Adrenal gland (tissue), 12 donors: ENCODE measurements around the gene OXSR1. TPM values are rescaled to one million over a fixed set of nuclear protein-coding genes. Genes with fewer than 3 reads are reported as not detected.
A peak's percentile ranks its signal among the peaks of the same experiment; 100 is the strongest.

Experiments used
- DNase-seq, 7 donors: peaks; one replicate each; pipeline ENCODE4 v3.0.0-alpha.2; 2019 to 2020
- H3K27ac ChIP-seq, 5 donors: fragments of 200-600 bp; sonication (generic) in 4 of 5; 1 replicate in 3 of 5; 2 replicates in 2 of 5; pipeline versions ENCODE4 v1.5.1 to v1.8.0; 2016 to 2020; ENCODE audit warnings: mild to moderate bottlenecking in 1 of 5
- H3K27me3 ChIP-seq: fragments of 200-600 bp; 2 replicates; pipeline ENCODE4 v1.8.0; 2021
- H3K36me3 ChIP-seq, 2 donors: fragments of 200-600 bp; replicated peaks in 1 of 2; 1 replicate in 1 of 2; 2 replicates in 1 of 2; pipeline versions ENCODE4 v1.5.1 to v1.8.0; 2018 to 2022
- H3K4me1 ChIP-seq, 2 donors: fragments of 200-600 bp; replicated peaks in 1 of 2; 1 replicate in 1 of 2; 2 replicates in 1 of 2; pipeline versions ENCODE4 v1.5.1 to v1.8.0; 2018 to 2021
- H3K4me3 ChIP-seq, 4 donors: fragments of 200-600 bp; sonication (generic) in 3 of 4; one replicate each; pipeline ENCODE4 v1.5.1; 2016 to 2018
- H3K9me3 ChIP-seq, 3 donors: fragments of 200-600 bp; sonication (generic) in 1 of 3; replicated peaks in 1 of 3; 1 replicate in 2 of 3; 2 replicates in 1 of 3; pipeline versions ENCODE4 v1.5.1 to v1.8.0; 2016 to 2021
- POLR2A ChIP-seq, 2 donors: fragments of 450-650 bp; IDR thresholded peaks; one replicate each; pipeline ENCODE4 v1.6.1; 2017; ENCODE audit warnings: antibody characterized with exemption in 2 of 2, mild to moderate bottlenecking in 2 of 2, moderate library complexity in 1 of 2
- WGBS, 4 donors: extraction: QIAGEN DNeasy Blood & Tissue Kit in 2 of 4; methylation state at CpG; one replicate each; pipeline versions ENCODE4 v1.1.5 to v1.1.7; 2013 to 2017; 5-methylcytosine and 5-hydroxymethylcytosine counted together
- intact Hi-C, 2 donors: fragments of 100-400 bp; cut with DNase I; formaldehyde crosslinking; loops; one replicate each; pipeline versions ENCODE4 v1.14.1 to v1.15.0; 2022 to 2023
- polyA plus RNA-seq, 3 donors: library from polyadenylated mRNA; stranded (reverse); fragments of 200-250 nt in 2 of 3; fragments of 350-450 nt in 1 of 3; fragmentation: Illumina TruSeq in 1 of 3; extraction: RNeasy Lipid Tissue Mini Kit (QIAGEN cat#74804) in 1 of 3; gene quantifications; one replicate each; pipeline ENCODE4 v1.2.3, GENCODE V29; 2013 to 2014
- total RNA-seq, 9 donors: library from RNA; depleted of rRNA in 4 of 9; stranded (reverse); fragments of >200 nt in 4 of 9; fragments of 120-200 nt in 1 of 9; fragmentation: NEBNext Ultra II Directional in 1 of 9; extraction: Animal tissue kit (Norgen Biotek cat#: 25700) in 1 of 9; gene quantifications; one replicate each; pipeline versions ENCODE4 v1.1.0 to v1.2.4, GENCODE V29; 2013 to 2023
- TF ChIP-seq, protein P1 (sequence below), 6 experiments: fragments of 450-650 bp in 4 of 6; fragments of 200-600 bp in 2 of 6; sonication (generic) in 1 of 6; IDR thresholded peaks; 1 replicate in 5 of 6; 2 replicates in 1 of 6; pipeline versions ENCODE4 v1.5.1 to v1.8.0; 2016 to 2021; ENCODE audit warnings: antibody characterized with exemption in 6 of 6, mild to moderate bottlenecking in 2 of 6, moderate library complexity in 1 of 6
- donor health status: healthy with polysubstance abuse.
- donor health status: Bipolar disorder and iron deficiency.
- donor health status: DM: yes; HTN: yes; CAD: no.
- donor health status: DM: no; HTN: no; CAD: no.
- donor health status: DM: no; HTN: no; CAD: no.
- donor health status: DM: yes; HTN: yes; CAD: no.

OXSR1 gene
- total and polyA plus RNA-seq, 12 donors, result 14.8 to 47.5 (median 29.3) TPM

DNA sequence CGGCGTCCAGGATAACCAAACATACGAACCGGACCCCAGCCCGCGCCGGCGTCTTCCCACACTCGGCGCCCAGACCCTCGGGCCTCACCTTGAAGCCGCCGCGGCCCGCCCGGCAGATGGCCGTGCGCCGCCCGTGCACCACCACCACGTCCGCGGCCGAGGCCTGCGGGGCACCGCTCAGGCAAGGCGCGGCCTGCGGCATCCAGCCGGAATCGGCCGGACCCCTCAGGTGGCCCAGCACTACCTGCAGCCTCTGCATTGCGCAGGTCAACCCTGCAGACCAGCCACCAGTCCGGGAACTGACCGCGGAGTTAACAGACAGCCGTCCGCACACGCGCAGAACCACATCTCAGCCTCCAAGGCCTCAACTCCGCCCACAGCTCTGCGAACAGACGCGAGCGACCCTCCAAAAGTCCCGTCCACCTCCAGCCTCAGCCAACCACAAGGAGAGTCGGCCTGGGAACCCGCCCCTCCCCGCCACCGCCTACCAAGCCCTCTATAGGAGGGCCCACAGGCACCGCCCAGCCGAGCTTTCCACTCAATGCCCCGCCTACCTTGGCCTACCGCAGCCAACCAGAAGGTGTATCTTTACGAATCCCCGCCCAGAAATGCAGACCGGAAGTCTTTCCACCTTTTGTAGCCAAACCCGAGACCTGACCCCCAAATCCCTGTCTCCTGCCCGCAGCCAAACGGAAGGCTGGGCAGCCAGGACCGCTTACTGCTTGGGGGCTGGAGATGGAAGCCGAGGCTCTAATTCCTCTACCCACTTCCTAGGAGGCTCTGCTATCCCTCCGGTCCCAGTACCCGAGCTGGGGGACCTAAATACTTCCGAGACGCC, 28.3 kb upstream of the OXSR1 start, which contains the start of gene ACAA1:
Gene ACAA1 (minus strand): TSS at position 351 of the 838 bp plus-strand sequence. CDS start 92 bp downstream, at position 259.
- TF ChIP-seq, protein P1, sequence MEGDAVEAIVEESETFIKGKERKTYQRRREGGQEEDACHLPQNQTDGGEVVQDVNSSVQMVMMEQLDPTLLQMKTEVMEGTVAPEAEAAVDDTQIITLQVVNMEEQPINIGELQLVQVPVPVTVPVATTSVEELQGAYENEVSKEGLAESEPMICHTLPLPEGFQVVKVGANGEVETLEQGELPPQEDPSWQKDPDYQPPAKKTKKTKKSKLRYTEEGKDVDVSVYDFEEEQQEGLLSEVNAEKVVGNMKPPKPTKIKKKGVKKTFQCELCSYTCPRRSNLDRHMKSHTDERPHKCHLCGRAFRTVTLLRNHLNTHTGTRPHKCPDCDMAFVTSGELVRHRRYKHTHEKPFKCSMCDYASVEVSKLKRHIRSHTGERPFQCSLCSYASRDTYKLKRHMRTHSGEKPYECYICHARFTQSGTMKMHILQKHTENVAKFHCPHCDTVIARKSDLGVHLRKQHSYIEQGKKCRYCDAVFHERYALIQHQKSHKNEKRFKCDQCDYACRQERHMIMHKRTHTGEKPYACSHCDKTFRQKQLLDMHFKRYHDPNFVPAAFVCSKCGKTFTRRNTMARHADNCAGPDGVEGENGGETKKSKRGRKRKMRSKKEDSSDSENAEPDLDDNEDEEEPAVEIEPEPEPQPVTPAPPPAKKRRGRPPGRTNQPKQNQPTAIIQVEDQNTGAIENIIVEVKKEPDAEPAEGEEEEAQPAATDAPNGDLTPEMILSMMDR (IDR thresholded peaks at IDR 0.05), result peak in 1 of 6 experiments; percentile 26
- peak; percentile 86 to 96 for TF ChIP-seq POLR2A (IDR thresholded peaks at IDR 0.05)
- H3K27ac ChIP-seq, result peak within 1 kb of the TSS; percentile 88 to 97 (median 93)
- peak within 1 kb of the TSS; percentile 72 to 94 (median 81) for H3K4me3 ChIP-seq
- intact Hi-C loops, result no loop called here
- peaks cover 18 to 50% of the 10 kb centered on the region in 2 donors for H3K4me1 ChIP-seq
- H3K36me3 ChIP-seq, result peaks cover 0 to 43% of the 10 kb centered on the region in 2 donors
- peak; percentile 99 to 100 (median 100) for DNase-seq
- WGBS, 4 donors, result 0 to 1% (median 0%) methylated on average over 8 to 66 of the region's 66 CpGs
- no peaks in the 10 kb centered on the region for H3K9me3 ChIP-seq
- H3K27me3 ChIP-seq, result no peaks in the 10 kb centered on the region

DNA sequence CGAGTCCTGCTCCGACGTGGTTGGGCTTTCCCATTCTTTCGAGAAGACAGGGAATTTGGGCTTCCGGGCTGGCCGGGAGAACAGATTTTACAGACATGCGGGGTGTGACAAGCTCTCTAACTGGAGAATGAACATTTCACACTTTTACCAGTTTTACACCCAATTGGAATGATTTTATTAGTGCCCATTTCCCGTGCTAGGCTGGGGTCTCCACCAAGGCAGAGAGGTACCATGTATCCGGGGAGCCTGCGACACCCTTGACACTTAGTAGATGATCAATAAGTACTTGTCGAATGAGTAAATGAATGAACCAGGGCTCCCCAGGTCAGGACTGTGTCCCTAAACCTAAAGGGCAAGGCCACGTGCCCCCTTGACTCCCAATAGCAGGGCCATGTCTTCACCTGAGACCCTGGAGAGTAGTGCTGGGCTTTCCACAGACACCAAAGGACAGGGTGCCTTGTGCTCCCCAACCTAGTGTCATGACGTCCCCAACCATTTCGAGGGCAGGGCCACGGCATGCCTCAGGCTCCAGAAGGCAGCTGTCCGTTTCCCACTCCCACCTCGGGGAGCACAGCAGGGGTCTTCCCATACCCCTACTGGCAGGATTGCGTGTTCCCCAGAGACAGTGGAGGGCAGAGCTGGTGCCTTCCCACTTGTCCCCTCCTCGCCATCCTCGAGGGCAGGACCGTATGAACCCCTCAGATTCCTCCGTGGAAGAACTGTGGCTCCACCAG, 27.6 kb upstream of the OXSR1 start:
- peaks cover 18 to 50% of the 10 kb centered on the region in 2 donors for H3K4me1 ChIP-seq
- WGBS, 4 donors, result 12 to 24% (median 19%) methylated on average over 7 to 22 of the region's 22 CpGs
- intact Hi-C loops, result no loop called here
- peaks cover 0 to 41% of the 10 kb centered on the region in 2 donors for H3K36me3 ChIP-seq
- H3K4me3 ChIP-seq, result peak overlapping the region; percentile 64 to 94 (median 77)
- peak in 1 of 7 donors; percentile 27 for DNase-seq
- H3K27me3 ChIP-seq, result no peaks in the 10 kb centered on the region
- H3K9me3 ChIP-seq, result no peaks in the 10 kb centered on the region
- TF ChIP-seq, protein P1 (IDR thresholded peaks at IDR 0.05), result no peak
- no peak for TF ChIP-seq POLR2A (IDR thresholded peaks at IDR 0.05)
- H3K27ac ChIP-seq, result peak overlapping the region; percentile 88 to 97 (median 93)

DNA sequence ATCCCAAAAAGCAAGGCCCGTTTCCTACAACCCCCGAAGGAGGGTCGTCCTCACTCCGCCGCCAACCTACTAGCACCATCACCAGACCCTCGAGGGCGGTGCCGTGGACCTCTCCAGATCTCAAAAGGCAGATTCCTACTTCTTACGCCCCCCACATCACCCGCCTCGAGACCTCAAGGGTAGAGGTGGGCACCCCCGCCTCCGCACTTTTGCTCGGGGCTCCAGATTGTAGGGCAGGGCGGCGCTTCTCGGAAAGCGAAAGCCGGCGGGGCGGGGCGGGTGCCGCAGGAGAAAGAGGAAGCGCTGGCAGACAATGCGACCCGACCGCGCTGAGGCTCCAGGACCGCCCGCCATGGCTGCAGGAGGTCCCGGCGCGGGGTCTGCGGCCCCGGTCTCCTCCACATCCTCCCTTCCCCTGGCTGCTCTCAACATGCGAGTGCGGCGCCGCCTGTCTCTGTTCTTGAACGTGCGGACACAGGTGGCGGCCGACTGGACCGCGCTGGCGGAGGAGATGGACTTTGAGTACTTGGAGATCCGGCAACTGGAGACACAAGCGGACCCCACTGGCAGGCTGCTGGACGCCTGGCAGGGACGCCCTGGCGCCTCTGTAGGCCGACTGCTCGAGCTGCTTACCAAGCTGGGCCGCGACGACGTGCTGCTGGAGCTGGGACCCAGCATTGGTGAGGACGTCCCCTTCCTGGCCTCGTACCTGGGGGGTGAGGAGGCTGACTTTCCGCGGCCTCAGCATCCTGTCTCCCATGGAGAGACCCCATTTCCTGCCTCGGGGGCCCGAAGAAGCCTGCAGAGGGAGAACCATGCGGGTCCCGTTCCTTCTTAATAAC, 26.8 kb upstream of the OXSR1 start, which contains the start of gene MYD88:
Gene MYD88 (plus strand): TSS at position 313 of the 842 bp plus-strand sequence. CDS start 40 bp downstream, at position 353.
- H3K4me1 ChIP-seq, result peaks cover 18 to 44% of the 10 kb centered on the region in 2 donors
- peak; percentile 25 to 65 for TF ChIP-seq POLR2A (IDR thresholded peaks at IDR 0.05)
- TF ChIP-seq, protein P1 (IDR thresholded peaks at IDR 0.05), result no peak
- DNase-seq, result peak; percentile 77 to 89 (median 84)
- H3K36me3 ChIP-seq, result peaks cover 0 to 33% of the 10 kb centered on the region in 2 donors
- H3K27me3 ChIP-seq, result no peaks in the 10 kb centered on the region
- intact Hi-C loops, result no loop called here
- H3K9me3 ChIP-seq, result no peaks in the 10 kb centered on the region
- peak within 1 kb of the TSS; percentile 64 to 94 (median 77) for H3K4me3 ChIP-seq
- peak within 1 kb of the TSS; percentile 88 to 97 (median 93) for H3K27ac ChIP-seq
- 0 to 2% (median 1%) methylated on average over 8 to 65 of the region's 65 CpGs for WGBS, 4 donors
